ENCODE results near the gene PRKAA1.

Gene PRKAA1

DNA sequence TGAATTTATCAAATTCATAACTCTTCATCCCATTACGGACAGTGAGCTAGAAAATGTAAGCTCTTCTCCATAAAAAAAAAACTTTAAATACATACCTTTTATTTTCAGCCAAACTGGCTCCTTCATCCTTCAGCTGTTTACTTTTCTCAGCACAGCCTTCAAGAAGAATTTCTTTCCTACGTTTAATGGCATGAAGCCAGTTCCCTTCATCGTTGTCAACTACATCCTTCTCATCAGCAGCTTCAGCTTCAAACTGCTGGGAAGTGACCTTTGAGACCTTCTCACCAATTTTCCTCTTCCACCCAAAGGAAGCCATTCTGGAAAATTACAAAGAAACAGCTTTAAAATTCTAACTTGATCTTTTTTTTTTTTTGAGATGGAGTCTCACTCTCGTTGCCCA lies 51.5 kb downstream of the PRKAA1 start:
- peak; percentile 25 for DNase-seq (ENCODE audit: low read depth, low spot score)
- in situ Hi-C loops (cut with HindIII; ENCODE audit: low sequenced_read_pairs), result no loop called here
- TF ChIP-seq, protein P1, sequence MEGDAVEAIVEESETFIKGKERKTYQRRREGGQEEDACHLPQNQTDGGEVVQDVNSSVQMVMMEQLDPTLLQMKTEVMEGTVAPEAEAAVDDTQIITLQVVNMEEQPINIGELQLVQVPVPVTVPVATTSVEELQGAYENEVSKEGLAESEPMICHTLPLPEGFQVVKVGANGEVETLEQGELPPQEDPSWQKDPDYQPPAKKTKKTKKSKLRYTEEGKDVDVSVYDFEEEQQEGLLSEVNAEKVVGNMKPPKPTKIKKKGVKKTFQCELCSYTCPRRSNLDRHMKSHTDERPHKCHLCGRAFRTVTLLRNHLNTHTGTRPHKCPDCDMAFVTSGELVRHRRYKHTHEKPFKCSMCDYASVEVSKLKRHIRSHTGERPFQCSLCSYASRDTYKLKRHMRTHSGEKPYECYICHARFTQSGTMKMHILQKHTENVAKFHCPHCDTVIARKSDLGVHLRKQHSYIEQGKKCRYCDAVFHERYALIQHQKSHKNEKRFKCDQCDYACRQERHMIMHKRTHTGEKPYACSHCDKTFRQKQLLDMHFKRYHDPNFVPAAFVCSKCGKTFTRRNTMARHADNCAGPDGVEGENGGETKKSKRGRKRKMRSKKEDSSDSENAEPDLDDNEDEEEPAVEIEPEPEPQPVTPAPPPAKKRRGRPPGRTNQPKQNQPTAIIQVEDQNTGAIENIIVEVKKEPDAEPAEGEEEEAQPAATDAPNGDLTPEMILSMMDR (IDR thresholded peaks at IDR 0.05; ENCODE audit: low read depth, low read length), result no peak
- no peak overlapping the region for H3K4me3 ChIP-seq (ENCODE audit: low read depth, low read length)

DNA sequence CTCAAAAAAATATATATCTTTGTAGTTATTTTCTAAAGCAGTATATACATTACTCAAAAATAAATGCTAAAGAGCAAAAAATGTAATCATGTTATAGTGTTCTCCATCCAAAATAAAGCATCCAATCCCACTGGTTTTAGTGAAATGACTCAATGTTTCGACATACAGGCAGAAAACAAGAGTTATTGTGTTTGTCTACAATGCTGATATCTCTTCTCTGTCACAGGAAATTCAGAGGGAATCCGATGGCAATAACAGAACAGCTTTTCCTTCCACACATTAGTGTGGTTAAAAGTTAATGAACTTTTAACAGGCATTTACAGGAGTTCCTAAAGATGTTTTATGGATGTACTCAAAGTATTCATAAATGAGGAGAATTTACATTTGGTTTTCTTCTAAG lies 54.4 kb downstream of the PRKAA1 start:
- TF ChIP-seq, protein P1 (IDR thresholded peaks at IDR 0.05; ENCODE audit: low read depth, low read length), result no peak
- H3K4me3 ChIP-seq (ENCODE audit: low read depth, low read length), result no peak overlapping the region
- DNase-seq (ENCODE audit: low read depth, low spot score), result no peak
- in situ Hi-C loops (cut with HindIII; ENCODE audit: low sequenced_read_pairs), result no loop called here

DNA sequence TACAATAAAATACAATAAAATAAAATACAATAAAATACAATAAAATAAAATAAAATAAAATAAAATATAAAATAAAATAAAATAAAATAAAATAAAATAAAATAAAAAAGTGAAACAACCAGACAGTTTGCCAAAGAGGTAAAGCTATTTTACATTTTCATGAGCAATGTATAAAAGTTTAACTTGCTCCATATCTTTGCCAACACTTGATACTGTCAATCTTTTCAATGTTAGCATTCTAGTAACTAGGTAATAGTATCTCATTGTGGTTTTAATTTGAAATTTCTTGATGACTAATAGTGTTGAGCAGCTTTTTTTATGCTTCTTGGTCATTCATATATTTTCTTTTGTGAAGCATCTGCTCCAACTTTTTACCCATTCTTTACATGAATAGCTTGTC lies 59.7 kb downstream of the PRKAA1 start:
- in situ Hi-C loops (cut with HindIII; ENCODE audit: low sequenced_read_pairs), result no loop called here
- H3K4me3 ChIP-seq (ENCODE audit: low read depth, low read length), result no peak overlapping the region
- TF ChIP-seq, protein P1 (IDR thresholded peaks at IDR 0.05; ENCODE audit: low read depth, low read length), result no peak
- DNase-seq (ENCODE audit: low read depth, low spot score), result no peak

DNA sequence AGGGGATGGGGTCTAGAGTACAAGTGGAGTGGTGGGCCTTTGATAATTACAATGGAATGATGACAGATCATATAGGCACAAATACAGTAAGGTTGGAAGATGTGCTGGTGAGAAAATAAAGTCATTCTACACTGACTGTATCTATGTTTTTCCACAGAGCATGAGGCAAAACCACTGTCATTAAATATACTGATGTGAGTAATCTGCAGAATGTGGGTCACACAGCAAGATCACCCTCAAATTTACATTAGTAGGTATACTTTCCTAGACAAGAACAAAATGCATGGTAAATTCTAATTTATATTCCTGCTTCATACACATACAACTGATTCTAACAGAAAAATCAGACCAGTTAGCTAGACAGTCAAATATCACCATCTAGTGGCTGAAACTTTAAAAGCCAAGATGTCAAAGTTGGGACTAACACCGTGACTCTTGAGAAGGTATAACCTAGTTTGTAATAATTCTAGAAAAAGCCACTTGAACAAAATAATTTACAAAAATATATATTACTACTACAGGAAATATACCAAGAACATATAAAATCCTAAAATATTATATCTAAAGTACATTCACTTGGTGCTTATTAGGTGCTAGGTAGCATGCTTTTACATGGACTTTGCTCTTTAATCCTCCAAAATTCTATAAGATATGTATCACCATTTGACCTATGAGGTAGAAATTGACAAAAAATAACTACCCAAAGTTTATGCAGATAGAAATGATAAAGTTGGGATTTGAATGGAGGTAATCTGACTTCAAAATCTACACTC lies 61.9 kb downstream of the PRKAA1 start:
- no peak overlapping the region for H3K4me3 ChIP-seq (ENCODE audit: low read depth, low read length)
- peak; percentile 72 for DNase-seq (ENCODE audit: low read depth, low spot score)
- TF ChIP-seq, protein P1 (IDR thresholded peaks at IDR 0.05; ENCODE audit: low read depth, low read length), result peak; percentile 68
- in situ Hi-C loops (cut with HindIII; ENCODE audit: low sequenced_read_pairs), result no loop called here

DNA sequence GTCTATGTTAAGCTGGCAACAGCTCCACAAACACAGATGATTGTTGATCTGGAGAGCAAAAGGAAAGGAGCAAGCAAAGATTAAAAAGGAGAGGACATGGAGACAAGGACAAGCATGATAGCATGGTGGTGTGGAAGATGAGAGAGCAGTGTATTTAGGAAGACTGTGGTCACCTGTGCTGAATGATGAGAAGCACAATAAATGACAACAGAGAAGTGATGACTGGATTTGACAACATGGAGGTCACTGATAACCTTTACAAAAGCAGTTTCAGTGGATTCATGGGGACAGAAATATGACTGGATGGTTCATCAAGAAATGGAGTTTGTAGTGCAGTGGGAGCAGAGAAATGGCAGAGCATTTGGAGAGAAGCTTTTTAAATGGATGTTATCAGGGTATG lies 62.6 kb downstream of the PRKAA1 start:
- in situ Hi-C loops (cut with HindIII; ENCODE audit: low sequenced_read_pairs), result no loop called here
- TF ChIP-seq, protein P1 (IDR thresholded peaks at IDR 0.05; ENCODE audit: low read depth, low read length), result no peak
- no peak for DNase-seq (ENCODE audit: low read depth, low spot score)
- no peak overlapping the region for H3K4me3 ChIP-seq (ENCODE audit: low read depth, low read length)

DNA sequence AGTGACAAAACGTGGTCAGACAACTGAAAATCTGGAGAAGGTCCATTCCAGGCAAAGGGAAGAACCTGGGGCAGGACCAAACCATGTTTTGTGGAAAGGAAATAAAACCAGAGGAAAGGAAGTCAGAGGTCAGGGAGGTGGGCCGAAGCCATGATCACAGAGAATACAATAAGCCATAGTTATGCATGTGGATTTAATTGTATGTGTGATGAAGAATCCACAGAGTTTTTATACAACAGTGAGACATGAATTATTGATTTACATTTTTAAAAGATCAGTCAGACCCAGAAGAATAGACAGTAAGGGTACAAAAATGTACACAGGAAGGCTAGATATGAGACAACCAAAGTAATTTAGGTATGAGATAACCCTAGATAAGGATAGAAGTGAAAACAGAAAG lies 63.2 kb downstream of the PRKAA1 start:
- in situ Hi-C loops (cut with HindIII; ENCODE audit: low sequenced_read_pairs), result no loop called here
- no peak overlapping the region for H3K4me3 ChIP-seq (ENCODE audit: low read depth, low read length)
- TF ChIP-seq, protein P1 (IDR thresholded peaks at IDR 0.05; ENCODE audit: low read depth, low read length), result no peak
- no peak for DNase-seq (ENCODE audit: low read depth, low spot score)

Data from astrocyte of the spinal cord (primary cell).